IMR-90 (cell line): ENCODE data around the gene EPO. TPM values are rescaled to one million over a fixed set of nuclear protein-coding genes. Genes with fewer than 3 reads are reported as not detected.

Source experiments
- ATAC-seq: fragments of 200-7000 bp; cut with Tn5 transposase; 2 replicates; pipeline ENCODE4 v1.9.1; 2020; ENCODE audit warnings: low read depth, mild to moderate bottlenecking, moderate library complexity
- BruUV-seq: library from RNA; stranded (reverse); fragments of 400-500 nt; replicated peaks from 2 replicates; lab custom pipeline; 2021; lab: Mats Ljungman, UMichigan
- CTCF ChIA-PET: fragments of 300-600 bp; formaldehyde crosslinking; extraction: SDS; loops from one replicate; lab custom pipeline; 2021; ENCODE audit warnings: antibody characterized with exemption; lab: Yijun Ruan, JAX
- POLR2A ChIA-PET: fragments of 300-600 bp; sonication (Branson Sonifier 250); formaldehyde crosslinking; loops from one replicate; lab custom pipeline; 2022; ENCODE audit warnings: antibody characterized with exemption; ENCODE audit not compliant: unreplicated experiment; lab: Charles Lee
- DNase-seq: peaks from one replicate; pipeline ENCODE4 v3.0.0; 2013
- H2AFZ ChIP-seq: replicated peaks from 2 replicates; pipeline ENCODE3; 2013; ENCODE audit warnings: low read length, mild to moderate bottlenecking; ENCODE audit not compliant: poor library complexity
- H2AK5ac ChIP-seq: 2 replicates; pipeline ENCODE4 v1.6.1; 2013; ENCODE audit warnings: low read depth, low read length, inconsistent platforms
- H2AK9ac ChIP-seq: replicated peaks from 2 replicates; pipeline ENCODE3; 2013; ENCODE audit warnings: mild to moderate bottlenecking, low read depth, low read length, moderate library complexity; ENCODE audit not compliant: poor library complexity
- H2BK120ac ChIP-seq: 2 replicates; pipeline ENCODE4 v1.6.1; 2013; ENCODE audit warnings: low read depth, low read length, inconsistent platforms
- H2BK15ac ChIP-seq: 3 replicates; pipeline ENCODE4 v1.6.1; 2013; ENCODE audit warnings: low read depth, low read length, inconsistent platforms
- H2BK20ac ChIP-seq: 2 replicates; pipeline ENCODE4 v1.6.1; 2013; ENCODE audit warnings: low read depth, mild to moderate bottlenecking, inconsistent platforms, low read length, moderate library complexity
- H2BK5ac ChIP-seq: 2 replicates; pipeline ENCODE4 v1.6.1; 2013; ENCODE audit warnings: mild to moderate bottlenecking, low read depth, low read length, inconsistent platforms; ENCODE audit not compliant: poor library complexity, severe bottlenecking
- H3K14ac ChIP-seq: replicated peaks from 2 replicates; pipeline ENCODE4 v1.6.1; 2013; ENCODE audit warnings: low read depth, low read length, inconsistent platforms
- H3K18ac ChIP-seq: 2 replicates; pipeline ENCODE4 v1.6.1; 2013; ENCODE audit warnings: low read depth, low read length, control low read depth
- H3K23ac ChIP-seq: 2 replicates; pipeline ENCODE4 v1.6.1; 2013; ENCODE audit warnings: low read depth, low read length, inconsistent platforms
- H3K27ac ChIP-seq: 2 replicates; pipeline ENCODE4 v1.5.1; 2013; ENCODE audit warnings: mild to moderate bottlenecking, control low read depth, low read length; ENCODE audit not compliant: insufficient read depth
- H3K27me3 ChIP-seq: 2 replicates; pipeline ENCODE4 v1.6.1; 2013; ENCODE audit warnings: low read length; ENCODE audit not compliant: control insufficient read depth, insufficient read depth
- H3K36me3 ChIP-seq: 2 replicates; pipeline ENCODE4 v1.6.1; 2013; ENCODE audit warnings: low read length, mixed read lengths; ENCODE audit not compliant: control insufficient read depth, insufficient read depth
- H3K4ac ChIP-seq: 2 replicates; pipeline ENCODE4 v1.6.1; 2013; ENCODE audit warnings: low read depth, low read length, inconsistent platforms
- H3K4me1 ChIP-seq: 2 replicates; pipeline ENCODE4 v1.6.1; 2013; ENCODE audit warnings: low read length, mixed read lengths; ENCODE audit not compliant: control insufficient read depth, insufficient read depth
- H3K4me2 ChIP-seq: 2 replicates; pipeline ENCODE4 v1.6.1; 2013; ENCODE audit warnings: low read depth, mild to moderate bottlenecking, control low read depth, low read length, moderate library complexity
- H3K4me3 ChIP-seq: 2 replicates; pipeline ENCODE4 v1.5.1; 2013; ENCODE audit warnings: low read depth, mild to moderate bottlenecking, control low read depth, low read length, moderate library complexity; ENCODE audit not compliant: insufficient read depth
- H3K56ac ChIP-seq: 2 replicates; pipeline ENCODE4 v1.6.1; 2013; ENCODE audit warnings: low read length, inconsistent platforms; ENCODE audit not compliant: insufficient read depth; ENCODE audit errors: extremely low read depth
- H3K79me1 ChIP-seq, 2 experiments: 2 replicates each; pipeline ENCODE4 v1.6.1; 2013; ENCODE audit warnings: low read length in 2 of 2, inconsistent platforms in 1 of 2, low read depth in 1 of 2
- H3K9ac ChIP-seq: 2 replicates; pipeline ENCODE4 v1.6.1; 2013; ENCODE audit warnings: low read depth, low read length, control low read depth
- H3K9me1 ChIP-seq: 2 replicates; pipeline ENCODE4 v1.6.1; 2013; ENCODE audit warnings: low read length, inconsistent platforms; ENCODE audit not compliant: insufficient read depth
- H3K9me3 ChIP-seq: 2 replicates; pipeline ENCODE4 v1.6.1; 2013; ENCODE audit warnings: low read length; ENCODE audit not compliant: control insufficient read depth, insufficient read depth
- H4K20me1 ChIP-seq: 2 replicates; pipeline ENCODE4 v1.6.1; 2013; ENCODE audit warnings: low read length, inconsistent platforms; ENCODE audit not compliant: insufficient read depth
- H4K5ac ChIP-seq: 2 replicates; pipeline ENCODE4 v1.6.1; 2013; ENCODE audit warnings: mild to moderate bottlenecking, low read depth, low read length, control low read depth
- H4K8ac ChIP-seq, 2 experiments: 2 replicates each; pipeline ENCODE4 v1.6.1; 2013; ENCODE audit warnings: low read depth in 2 of 2, low read length in 2 of 2, control low read depth in 1 of 2, inconsistent platforms in 1 of 2
- H4K91ac ChIP-seq: 2 replicates; pipeline ENCODE4 v1.6.1; 2013; ENCODE audit warnings: low read depth, low read length, inconsistent platforms; ENCODE audit not compliant: insufficient read depth
- BHLHE40 ChIP-seq: fragments of 150-350 bp; IDR thresholded peaks from 2 replicates; pipeline ENCODE4 v1.6.1; 2016; ENCODE audit warnings: mild to moderate bottlenecking, low read depth, low read length
- CHD1 ChIP-seq: IDR thresholded peaks from 2 replicates; pipeline ENCODE4 v1.6.1; 2012; ENCODE audit warnings: low read depth, low read length, improper control_type of control experiment
- ELK1 ChIP-seq: fragments of 150-350 bp; IDR thresholded peaks from 2 replicates; pipeline ENCODE4 v1.6.1; 2016; ENCODE audit warnings: low read depth, mild to moderate bottlenecking, low read length, moderate library complexity, borderline replicate concordance
- MAZ ChIP-seq: IDR thresholded peaks from 2 replicates; pipeline ENCODE4 v1.6.1; 2012; ENCODE audit warnings: low read depth, mild to moderate bottlenecking, low read length, improper control_type of control experiment, moderate library complexity, borderline replicate concordance
- MXI1 ChIP-seq: IDR thresholded peaks from 2 replicates; pipeline ENCODE4 v1.6.1; 2012; ENCODE audit warnings: low read depth, mild to moderate bottlenecking, low read length, moderate library complexity, borderline replicate concordance
- NFE2L2 ChIP-seq: fragments of 150-350 bp; IDR thresholded peaks from 2 replicates; pipeline ENCODE4 v1.6.1; 2016; ENCODE audit warnings: low read depth, mild to moderate bottlenecking, low read length
- RFX5 ChIP-seq: IDR thresholded peaks from 2 replicates; pipeline ENCODE4 v1.8.0; 2012; ENCODE audit warnings: low read depth, mild to moderate bottlenecking, low read length, moderate library complexity
- USF2 ChIP-seq: fragments of 150-350 bp; IDR thresholded peaks from 2 replicates; pipeline ENCODE4 v1.6.1; 2017; ENCODE audit warnings: mild to moderate bottlenecking, antibody characterized with exemption, low read length, low read depth
- WGBS, 2 experiments: methylation state at CpG; one replicate each; pipeline versions ENCODE4 v1.1.5 to v1.1.7; 2013; ENCODE audit warnings: missing lambda C conversion rate in 2 of 2; ENCODE audit not compliant: insufficient read length in 1 of 2; ENCODE audit errors: extremely low coverage in 2 of 2; 5-methylcytosine and 5-hydroxymethylcytosine counted together
- dilution Hi-C: fragments of 300-500 bp; cut with HindIII; formaldehyde crosslinking; loops from one replicate; pipeline ENCODE4 v1.14.3; 2018; ENCODE audit warnings: low sequenced_read_pairs; ENCODE audit not compliant: unreplicated experiment
- in situ Hi-C: fragments of 300-500 bp; cut with MboI; formaldehyde crosslinking; loops from 3 replicates; pipeline ENCODE4 v1.14.3; 2019; ENCODE audit warnings: low sequenced_read_pairs, inconsistent platforms, mixed read lengths
- intact Hi-C: fragments of 100-400 bp; cut with micrococcal nuclease; formaldehyde crosslinking; loops from 2 replicates; pipeline ENCODE4 v1.10.0; 2022
- polyA plus RNA-seq, 3 experiments: library from polyadenylated mRNA; depleted of rRNA; stranded (reverse); fragments of >200 nt; gene quantifications; 2 replicates each; pipeline ENCODE4 v1.2.3, GENCODE V29; 2012; ENCODE audit warnings: low replicate concordance in 1 of 3
- total RNA-seq: library from RNA; depleted of rRNA; stranded (reverse); fragments of >200 nt; gene quantifications from 2 replicates; pipeline ENCODE4 v1.2.3, GENCODE V29; 2012

EPO gene
- total and polyA plus RNA-seq, 2 of the 4 experiments (the other 2 are of a cell fraction): not detected

DNA sequence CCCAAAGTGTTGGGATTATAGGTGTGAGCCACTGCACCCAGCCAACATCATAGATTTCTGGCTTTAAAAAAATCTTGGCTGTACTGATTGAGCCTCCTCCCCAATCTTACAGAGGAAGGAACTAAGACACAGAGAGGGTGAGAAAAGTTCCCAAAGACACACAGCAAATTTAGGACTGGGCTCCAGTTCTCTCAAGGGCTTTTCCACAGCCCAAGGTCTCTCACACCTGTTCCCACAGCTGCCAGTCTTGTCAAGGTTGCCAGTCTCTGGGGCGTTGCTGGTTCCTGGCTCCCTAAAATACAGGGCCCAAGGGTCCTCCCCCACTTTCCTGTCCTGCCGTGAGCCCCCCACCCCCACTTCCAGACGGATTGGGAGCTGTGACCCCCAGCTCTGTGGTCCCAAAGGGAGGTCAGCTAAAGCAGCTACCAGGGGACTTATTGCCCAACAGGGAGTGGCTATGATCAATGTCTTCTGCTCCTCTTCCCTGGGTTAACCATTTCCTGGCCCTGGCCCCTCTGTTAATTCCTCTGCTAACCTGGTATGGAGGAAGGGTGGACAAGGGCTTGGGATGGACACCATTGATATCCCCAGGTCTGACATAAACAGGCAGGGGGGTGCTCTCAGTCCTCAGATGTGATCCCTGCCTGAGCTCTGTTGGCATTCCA, 10.0 kb downstream of the EPO start:
- intact Hi-C loops (no loop called here), dilution Hi-C loops (no loop called here), in situ Hi-C loops (no loop called here)
- H3K27me3 ChIP-seq: peaks cover 25% of the 10 kb centered on the region
- H3K4me3 ChIP-seq: no peak overlapping the region
- H3K9ac ChIP-seq: no peak overlapping the region
- peak overlapping the region; percentile 37 for H2AK9ac ChIP-seq
- H3K36me3 ChIP-seq: no peaks in the 10 kb centered on the region
- ChIA-PET CTCF (no interaction called here), POLR2A (no interaction called here)
- no peak overlapping the region for H3K4me2 ChIP-seq
- no peak overlapping the region for H3K27ac ChIP-seq
- H3K79me1 ChIP-seq: no peaks in the 10 kb centered on the region
- no peak overlapping the region for H4K5ac ChIP-seq
- no peak for ATAC-seq
- H2BK5ac ChIP-seq: no peak overlapping the region
- no peak for DNase-seq
- H2AK5ac ChIP-seq: no peak overlapping the region
- H2AFZ ChIP-seq: no peak overlapping the region
- H4K91ac ChIP-seq: no peak overlapping the region
- no peak overlapping the region for H3K4ac ChIP-seq
- H3K56ac ChIP-seq: no peak overlapping the region
- H4K20me1 ChIP-seq: peaks cover 3% of the 10 kb centered on the region; the same call in 1 of the 2 replicates
- no peak overlapping the region for H3K23ac ChIP-seq
- H2BK15ac ChIP-seq: no peak overlapping the region
- no peaks in the 10 kb centered on the region for H3K9me3 ChIP-seq
- no peak for TF ChIP-seq NFE2L2
- TF ChIP-seq ELK1: no peak
- TF ChIP-seq MAZ: no peak
- no peak for TF ChIP-seq CHD1
- no peak for TF ChIP-seq BHLHE40
- TF ChIP-seq MXI1: no peak
- TF ChIP-seq USF2: no peak
- no peak for TF ChIP-seq RFX5
- WGBS, 2 experiments: no CpG with 5 or more reads among the region's 3 CpGs
- H3K9me1 ChIP-seq: no peaks in the 10 kb centered on the region
- no peak overlapping the region for H2BK20ac ChIP-seq
- no peak overlapping the region for H2BK120ac ChIP-seq
- no peak overlapping the region for H3K18ac ChIP-seq
- BruUV-seq: no TSS peak
- H4K8ac ChIP-seq: no peak overlapping the region
- peaks cover 9% of the 10 kb centered on the region for H3K4me1 ChIP-seq
- H3K14ac ChIP-seq: no peak overlapping the region
